ENCODE data around the gene VRK1.

DNA sequence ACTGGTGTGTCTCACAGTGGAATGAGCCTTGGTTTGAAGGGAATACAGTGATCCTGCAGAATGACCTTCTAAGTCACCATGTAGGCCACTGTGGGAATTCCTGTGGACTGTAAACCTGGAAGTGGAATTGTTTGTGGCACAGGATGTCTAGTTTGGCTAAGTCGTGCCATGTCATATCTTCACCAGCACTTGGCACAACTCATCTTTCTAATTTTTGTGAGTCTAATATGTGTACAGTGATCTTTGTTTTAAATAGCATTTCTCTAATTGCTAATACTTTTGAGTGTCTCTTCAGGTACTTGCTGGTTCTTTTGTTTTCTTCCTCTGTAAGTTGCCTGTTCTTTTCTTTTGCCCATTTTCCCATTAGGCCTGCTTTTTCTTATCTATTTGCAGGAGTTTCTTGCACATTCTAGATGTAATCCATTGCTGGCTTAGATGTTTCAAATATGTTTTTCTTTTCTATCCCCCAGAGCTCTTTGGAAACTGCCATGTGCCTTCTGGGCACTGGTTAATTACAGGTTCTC is 112.7 kb downstream of the VRK1 start:
- TF ChIP-seq, protein P1, sequence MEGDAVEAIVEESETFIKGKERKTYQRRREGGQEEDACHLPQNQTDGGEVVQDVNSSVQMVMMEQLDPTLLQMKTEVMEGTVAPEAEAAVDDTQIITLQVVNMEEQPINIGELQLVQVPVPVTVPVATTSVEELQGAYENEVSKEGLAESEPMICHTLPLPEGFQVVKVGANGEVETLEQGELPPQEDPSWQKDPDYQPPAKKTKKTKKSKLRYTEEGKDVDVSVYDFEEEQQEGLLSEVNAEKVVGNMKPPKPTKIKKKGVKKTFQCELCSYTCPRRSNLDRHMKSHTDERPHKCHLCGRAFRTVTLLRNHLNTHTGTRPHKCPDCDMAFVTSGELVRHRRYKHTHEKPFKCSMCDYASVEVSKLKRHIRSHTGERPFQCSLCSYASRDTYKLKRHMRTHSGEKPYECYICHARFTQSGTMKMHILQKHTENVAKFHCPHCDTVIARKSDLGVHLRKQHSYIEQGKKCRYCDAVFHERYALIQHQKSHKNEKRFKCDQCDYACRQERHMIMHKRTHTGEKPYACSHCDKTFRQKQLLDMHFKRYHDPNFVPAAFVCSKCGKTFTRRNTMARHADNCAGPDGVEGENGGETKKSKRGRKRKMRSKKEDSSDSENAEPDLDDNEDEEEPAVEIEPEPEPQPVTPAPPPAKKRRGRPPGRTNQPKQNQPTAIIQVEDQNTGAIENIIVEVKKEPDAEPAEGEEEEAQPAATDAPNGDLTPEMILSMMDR (conservative IDR thresholded peaks at IDR 0.05; ENCODE audit: low read depth, low read length), result no peak
- TF ChIP-seq EZH2phosphoT487 (IDR thresholded peaks at IDR 0.05; ENCODE audit: borderline replicate concordance, low read length), result no peak
- no peak for TF ChIP-seq EZH2 (IDR thresholded peaks at IDR 0.05; ENCODE audit: low read length, unreplicated experiment)

Measured in PC-3 (cell line).